Measurements from ENCODE around the gene LONRF3.
"Not testable (repeated sequence)": the region's sequence is repeated elsewhere in the genome, so short reads cannot be mapped to it uniquely, and the experiment has no call there.

Gene LONRF3

DNA sequence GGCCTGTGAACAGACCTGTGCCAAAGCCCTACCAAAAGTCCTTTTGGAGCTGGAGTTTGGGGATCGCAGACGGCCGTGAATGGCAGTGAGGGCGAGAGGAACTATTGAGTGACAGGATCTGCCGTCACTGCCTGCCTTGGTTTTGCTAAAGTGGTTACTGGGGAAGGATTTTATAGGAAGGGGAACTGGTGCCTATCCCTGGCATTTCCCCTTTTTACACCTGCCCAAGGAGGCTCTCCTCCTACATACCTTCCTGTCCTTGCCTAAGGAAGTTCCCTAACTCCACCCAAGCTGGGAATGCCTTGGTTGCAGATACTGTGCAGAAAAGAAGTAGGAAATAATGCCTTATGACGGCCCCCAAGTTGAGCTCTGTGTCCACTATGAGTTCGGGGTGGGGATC, 14.5 kb downstream of the LONRF3 start:
- no peak for DNase-seq (ENCODE audit: low spot score)

GRCh38 chrX:118989886-118990285, 15.5 kb downstream of the LONRF3 start:
- DNase-seq (ENCODE audit: low spot score): no peak

GRCh38 chrX:118990512-118991227, 16.3 kb downstream of the LONRF3 start:
- DNase-seq (ENCODE audit: low spot score): no peak

DNA sequence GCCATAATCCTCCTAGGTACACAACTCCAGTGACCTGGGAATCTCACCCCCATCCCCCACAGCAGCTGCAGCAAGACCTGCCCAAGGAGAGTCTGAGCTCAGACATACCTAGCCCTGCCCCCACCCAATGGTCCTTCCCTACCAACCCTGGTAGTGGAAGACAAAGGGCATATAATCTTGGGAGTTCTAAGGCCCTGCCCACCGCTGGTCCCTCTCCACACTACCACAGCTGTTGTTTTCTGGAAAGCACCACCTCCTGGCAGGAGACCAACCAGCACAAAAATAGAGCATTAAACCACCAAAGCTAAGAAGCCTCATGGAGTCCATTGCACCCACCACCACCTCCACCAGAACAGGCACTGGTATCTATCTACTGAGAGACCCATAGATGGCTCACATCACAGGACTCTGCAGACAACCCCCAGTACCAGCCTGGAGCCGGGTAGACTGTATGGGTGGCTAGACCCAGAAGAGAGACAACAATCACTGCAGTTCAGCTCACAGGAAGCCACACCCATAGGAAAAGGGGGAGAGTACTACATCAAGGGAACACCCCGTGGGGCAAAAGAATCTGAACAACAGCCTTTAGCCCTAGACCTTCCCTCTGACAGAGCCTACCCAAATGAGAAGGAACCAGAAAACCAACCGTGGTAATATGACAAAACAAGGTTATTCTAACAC, 18.2 kb downstream of the LONRF3 start:
- not testable (repeated sequence) for DNase-seq (ENCODE audit: low spot score)

GRCh38 chrX:119003462-119003861, 29.0 kb downstream of the LONRF3 start:
- no peak for DNase-seq (ENCODE audit: low spot score)

DNA sequence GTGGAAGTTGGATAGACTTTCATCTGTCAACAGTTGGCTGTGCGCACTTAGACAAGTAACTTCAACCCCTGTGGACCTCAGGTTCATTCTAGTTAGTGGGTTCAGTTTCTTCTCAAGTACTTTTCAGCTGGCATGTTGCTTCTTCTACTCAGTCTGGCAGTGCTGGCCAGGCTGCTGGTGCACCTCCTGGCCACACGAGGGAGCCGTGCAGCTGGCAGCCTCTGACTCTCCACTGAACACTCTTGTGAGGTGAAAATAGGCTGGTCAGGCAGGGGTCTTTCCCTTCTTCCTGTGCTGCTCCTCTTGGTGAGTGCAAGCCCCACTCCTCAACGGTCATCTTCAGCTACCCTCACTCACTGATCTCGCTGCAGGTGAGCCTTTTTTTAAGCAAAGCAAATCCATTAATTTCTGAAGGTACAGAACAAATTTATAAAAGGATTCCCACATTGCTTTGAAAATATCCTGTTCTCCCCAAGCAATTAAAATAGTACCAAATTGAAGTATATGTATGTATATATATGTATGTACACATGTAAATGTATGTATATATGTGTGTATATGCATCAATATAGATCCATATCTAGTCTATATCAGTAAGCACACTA, 30.6 kb downstream of the LONRF3 start:
- DNase-seq (ENCODE audit: low spot score): peak; percentile 57

- DNase-seq (ENCODE audit: low spot score): no peak
Measured at GRCh38 chrX:119007189-119007770, 32.9 kb downstream of the LONRF3 start.

GRCh38 chrX:119008110-119008744, 33.8 kb downstream of the LONRF3 start:
- DNase-seq (ENCODE audit: low spot score): peak; percentile 40

- DNase-seq (ENCODE audit: low spot score): no peak
Measured at GRCh38 chrX:119009071-119009470, 34.7 kb downstream of the LONRF3 start.

DNA sequence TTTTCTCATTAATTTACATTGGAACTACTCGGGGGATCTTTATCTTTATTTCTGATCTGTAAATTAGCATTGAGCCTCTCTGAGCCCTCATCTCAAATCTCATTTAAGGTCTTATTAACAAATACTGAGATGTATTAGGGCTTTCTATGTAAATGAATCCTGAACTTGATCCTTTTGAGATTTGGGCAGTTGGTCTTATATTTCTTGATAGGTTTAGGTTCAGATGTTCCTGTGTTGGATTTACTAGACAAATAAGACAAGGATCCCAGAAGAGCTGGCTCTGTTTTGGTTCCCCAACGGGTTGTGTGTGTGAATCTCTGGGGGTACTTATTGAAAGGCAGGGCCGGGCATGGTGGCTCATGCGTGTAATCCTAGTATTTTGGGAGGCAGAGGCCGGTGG, 36.1 kb downstream of the LONRF3 start:
- no peak for DNase-seq (ENCODE audit: low spot score)

- no peak for DNase-seq (ENCODE audit: low spot score)
Measured at GRCh38 chrX:119013164-119013563, 38.7 kb downstream of the LONRF3 start.

DNA sequence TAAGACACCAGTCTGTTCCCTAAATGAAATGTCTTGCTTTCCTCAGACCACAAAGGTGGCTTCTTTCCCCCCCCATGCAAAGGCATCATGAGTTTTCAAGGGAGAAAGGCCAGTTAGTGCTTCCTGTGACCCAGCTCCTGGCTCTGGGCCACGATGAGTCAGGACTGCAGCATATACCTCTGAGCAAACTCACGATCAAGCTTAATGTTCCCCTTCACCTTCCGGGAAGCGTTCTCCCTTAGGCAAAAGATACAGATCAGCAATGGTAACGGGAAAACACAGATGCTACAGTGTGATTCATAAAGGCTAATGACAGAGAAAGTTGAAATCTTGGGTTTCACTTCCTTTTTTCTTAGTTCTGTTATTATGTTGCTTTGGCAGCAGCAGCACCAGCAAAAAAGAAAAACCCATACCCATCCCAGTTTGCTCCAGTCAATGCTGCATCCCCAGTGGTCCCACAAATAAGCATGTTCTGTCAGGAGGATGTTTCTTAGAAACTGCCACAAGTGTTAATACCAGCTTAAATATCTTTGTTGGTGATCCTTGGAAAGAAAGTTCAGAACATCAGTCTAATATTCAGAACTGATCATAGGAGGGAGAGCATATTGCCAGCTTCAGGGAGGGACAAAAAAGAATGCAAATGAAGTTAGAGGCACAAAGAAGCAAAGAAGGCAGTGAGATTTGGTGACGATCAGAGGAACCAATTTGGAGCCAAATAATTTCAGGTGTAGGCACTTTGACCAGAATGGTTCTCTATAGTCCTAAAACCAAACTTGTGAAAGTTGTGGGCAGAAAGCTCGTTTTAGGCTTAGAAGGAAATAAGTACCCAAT, 41.2 kb downstream of the LONRF3 start:
- peak; percentile 65 for DNase-seq (ENCODE audit: low spot score)

- no peak for DNase-seq (ENCODE audit: low spot score)
Measured at GRCh38 chrX:119017077-119017476, 42.7 kb downstream of the LONRF3 start.

- DNase-seq (ENCODE audit: low spot score): no peak
Measured at GRCh38 chrX:119025900-119026299, 51.5 kb downstream of the LONRF3 start.

DNA sequence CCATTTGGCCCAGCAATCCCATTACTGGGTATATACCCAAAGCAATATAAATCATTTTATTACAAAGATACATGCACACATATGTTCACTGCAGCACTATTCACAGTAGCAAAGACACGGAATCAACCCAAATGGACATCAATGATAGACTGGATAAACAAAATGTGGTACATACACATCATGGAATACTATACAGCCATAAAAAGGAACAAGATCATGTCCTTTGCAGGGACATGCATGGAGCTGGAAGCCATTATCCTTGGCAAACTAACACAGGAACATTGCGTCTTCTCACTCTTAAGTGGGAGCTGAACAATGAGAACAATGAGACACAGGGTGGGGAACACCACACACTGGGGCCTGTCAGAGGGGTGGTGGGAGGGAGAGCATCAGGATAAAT, 51.9 kb downstream of the LONRF3 start:
- DNase-seq (ENCODE audit: low spot score): not testable (repeated sequence)

DNA sequence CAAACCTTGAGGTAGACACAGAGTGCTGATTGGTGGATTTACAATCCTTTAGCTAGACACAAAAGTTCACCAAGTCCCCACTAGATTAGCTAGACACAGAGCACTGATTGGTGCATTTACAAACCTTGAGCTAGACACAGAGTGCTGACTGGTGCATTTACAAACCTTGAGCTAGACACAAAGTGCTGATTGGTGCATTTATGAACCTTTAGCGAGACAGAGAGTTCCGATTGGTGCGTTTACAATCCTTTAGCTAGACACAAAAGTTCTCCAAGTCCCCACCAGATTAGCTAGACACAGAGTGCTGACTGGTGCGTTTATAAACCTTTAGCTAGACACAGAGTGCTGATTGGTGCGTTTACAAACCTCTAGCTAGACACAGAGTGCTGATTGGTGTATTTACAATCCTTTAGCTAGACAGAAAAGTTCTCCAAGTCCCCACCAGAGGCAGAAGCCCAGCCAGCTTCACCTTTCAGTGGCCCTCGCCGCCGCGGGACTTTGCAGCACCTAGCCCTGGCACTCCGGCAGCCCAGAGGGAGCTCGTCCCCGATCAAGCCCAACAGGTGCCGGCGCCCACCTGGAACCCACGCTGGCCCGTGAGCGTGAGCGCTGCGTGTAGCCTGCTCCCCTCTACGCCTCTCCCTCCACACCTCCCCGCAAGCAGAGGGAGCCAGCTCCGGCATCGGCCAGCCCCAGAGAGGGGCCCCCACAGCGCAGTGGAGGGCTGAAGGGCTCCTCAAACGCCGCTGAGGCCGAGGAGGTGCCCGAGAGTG, 53.7 kb downstream of the LONRF3 start:
- DNase-seq (ENCODE audit: low spot score): not testable (repeated sequence)

DNA sequence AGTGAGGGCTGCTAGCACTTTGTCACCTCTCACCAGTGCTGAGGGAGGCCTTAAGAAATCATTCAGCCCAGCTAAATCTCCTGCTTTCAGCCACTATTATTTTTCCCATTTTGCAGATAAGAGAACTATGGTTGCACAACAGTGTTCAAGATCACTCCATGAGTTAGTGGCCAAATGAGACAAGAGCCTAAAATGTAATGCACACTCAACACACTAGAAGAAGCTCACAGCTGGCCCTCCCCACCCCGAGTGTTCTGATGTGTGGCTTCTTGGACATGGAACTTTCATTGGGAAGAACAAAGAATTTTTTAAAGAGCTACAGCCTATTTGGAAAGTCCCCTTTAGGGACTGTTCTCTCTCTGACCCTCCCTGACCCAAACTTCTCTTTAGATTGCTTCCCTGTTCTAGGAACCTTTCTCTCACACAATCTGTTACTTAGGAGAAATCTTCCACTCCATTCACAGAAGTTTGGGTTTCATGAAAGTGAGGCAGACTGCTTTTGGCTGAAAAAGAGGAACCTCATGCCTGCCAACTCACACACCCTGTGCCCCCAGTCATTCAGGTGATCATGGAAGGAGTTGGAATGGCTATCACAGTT, 54.4 kb downstream of the LONRF3 start:
- DNase-seq (ENCODE audit: low spot score): no peak

DNA sequence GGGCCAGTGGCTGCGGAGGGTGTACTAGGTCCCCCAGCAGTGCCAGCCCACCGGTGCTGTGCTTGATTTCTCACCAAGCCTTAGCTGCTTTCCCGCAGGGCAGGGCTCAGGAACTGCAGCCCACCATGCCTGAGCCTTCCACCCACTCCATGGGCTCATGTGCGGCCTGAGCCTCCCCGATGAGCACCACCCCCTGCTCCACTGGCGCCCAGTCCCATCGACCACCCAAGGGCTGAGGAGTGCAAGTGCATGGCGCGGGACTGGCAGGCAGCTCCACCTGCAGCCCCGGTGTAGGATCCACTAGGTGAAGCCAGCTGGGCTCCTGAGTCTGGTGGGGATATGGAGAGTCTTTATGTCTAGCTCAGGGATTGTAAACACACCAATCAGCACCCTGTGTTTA, 55.2 kb downstream of the LONRF3 start:
- DNase-seq (ENCODE audit: low spot score): not testable (repeated sequence)

GRCh38 chrX:119030990-119031389, 56.6 kb downstream of the LONRF3 start:
- DNase-seq (ENCODE audit: low spot score): no peak
